GM12874 (cell line): ENCODE data around the gene P2RX2.

Experiments used
- TF ChIP-seq, protein P1 (sequence below): IDR thresholded peaks from 2 replicates; pipeline ENCODE4 v1.5.1; 2011; ENCODE audit warnings: low read depth, mild to moderate bottlenecking, control low read depth, low read length, moderate library complexity; ENCODE audit not compliant: insufficient read depth

Gene P2RX2

GRCh38 chr12:132641811-132642650 is 23.5 kb downstream of the P2RX2 start:
- TF ChIP-seq, protein P1, sequence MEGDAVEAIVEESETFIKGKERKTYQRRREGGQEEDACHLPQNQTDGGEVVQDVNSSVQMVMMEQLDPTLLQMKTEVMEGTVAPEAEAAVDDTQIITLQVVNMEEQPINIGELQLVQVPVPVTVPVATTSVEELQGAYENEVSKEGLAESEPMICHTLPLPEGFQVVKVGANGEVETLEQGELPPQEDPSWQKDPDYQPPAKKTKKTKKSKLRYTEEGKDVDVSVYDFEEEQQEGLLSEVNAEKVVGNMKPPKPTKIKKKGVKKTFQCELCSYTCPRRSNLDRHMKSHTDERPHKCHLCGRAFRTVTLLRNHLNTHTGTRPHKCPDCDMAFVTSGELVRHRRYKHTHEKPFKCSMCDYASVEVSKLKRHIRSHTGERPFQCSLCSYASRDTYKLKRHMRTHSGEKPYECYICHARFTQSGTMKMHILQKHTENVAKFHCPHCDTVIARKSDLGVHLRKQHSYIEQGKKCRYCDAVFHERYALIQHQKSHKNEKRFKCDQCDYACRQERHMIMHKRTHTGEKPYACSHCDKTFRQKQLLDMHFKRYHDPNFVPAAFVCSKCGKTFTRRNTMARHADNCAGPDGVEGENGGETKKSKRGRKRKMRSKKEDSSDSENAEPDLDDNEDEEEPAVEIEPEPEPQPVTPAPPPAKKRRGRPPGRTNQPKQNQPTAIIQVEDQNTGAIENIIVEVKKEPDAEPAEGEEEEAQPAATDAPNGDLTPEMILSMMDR, result no peak

DNA sequence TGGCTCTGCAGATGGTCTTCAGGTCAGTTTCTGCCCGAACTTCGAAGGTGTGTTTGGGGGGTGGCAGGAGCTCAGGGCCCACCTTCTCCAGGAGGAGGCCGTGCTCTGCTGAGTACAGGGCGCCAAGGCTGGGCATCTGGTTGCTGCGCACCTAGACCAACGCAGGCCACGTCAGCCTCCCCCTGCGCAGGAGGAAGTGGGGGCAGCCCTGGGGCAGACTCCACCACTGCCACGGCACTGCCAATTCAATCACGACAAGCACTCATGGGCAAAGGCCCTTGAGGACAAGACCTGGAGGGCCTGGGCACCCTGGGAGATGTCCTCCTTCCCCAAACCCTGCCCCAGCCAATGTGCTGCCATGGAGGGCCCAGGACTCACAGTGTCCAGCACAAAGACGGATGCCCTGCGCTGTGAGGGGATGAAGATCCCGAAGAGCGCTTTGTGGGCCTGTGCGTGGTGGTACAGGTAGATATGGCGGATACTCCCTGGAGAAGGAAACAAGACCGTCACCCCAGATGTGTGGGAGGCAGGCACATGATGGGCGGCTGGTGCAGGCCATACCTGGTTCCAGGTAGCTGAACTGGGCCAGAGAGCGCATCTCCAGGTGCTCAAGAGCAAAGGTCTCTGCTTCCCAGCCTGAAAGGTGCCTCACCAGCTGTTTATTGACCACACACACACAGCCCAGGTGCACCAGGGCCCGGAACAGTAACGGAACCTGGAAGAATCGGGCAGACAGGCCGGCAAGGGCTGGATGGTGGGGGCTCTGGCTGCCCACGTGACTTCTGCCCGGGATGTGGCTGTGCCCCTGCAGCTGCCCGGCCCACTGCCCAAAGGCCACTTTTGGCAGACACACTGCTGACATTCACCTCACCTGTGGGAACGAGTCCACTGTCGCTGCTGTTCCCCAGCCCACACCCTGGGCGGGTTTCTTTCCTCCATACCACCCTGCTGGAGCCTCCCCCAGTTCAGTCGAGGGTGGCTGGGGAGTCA is 24.6 kb downstream of the P2RX2 start:
- TF ChIP-seq, protein P1, result no peak

DNA sequence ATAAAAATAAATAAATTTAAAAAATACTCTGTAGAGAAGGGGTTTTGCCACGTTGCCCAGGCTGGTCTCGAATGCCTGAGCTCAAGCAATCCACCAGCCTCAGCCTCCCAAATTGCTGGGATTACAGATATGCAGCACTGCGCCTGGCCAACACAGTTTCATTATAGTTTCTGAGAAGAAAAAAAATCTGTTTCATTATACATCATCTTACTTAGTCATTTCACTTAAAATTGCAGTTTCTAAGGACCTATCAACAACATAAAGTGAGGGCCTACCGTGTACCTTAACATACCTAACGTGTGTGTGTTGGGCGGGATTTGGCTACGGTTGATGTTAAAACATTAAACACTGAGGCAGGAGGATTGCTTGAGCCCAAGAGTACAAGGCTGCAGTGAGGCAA is 28.3 kb downstream of the P2RX2 start:
- TF ChIP-seq, protein P1, result no peak

DNA sequence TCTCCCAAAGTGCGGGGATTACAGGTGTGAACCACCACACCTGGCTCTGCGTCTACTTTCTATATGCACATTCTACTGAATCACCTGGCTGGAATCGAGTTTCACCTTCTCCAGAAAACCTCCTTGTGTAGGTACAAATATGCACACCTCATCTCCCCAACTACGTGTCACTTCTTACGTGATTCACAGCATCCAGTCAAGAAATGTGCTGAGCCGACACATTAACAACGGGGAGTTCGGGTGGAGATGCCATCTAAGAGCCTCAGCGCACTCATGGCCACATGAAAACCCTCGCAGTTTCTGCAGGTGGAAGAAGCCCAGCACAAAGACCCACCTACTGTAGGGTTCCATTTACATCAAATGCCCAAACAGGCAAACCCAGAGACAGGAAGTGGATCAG is 29.3 kb downstream of the P2RX2 start:
- TF ChIP-seq, protein P1, result no peak

DNA sequence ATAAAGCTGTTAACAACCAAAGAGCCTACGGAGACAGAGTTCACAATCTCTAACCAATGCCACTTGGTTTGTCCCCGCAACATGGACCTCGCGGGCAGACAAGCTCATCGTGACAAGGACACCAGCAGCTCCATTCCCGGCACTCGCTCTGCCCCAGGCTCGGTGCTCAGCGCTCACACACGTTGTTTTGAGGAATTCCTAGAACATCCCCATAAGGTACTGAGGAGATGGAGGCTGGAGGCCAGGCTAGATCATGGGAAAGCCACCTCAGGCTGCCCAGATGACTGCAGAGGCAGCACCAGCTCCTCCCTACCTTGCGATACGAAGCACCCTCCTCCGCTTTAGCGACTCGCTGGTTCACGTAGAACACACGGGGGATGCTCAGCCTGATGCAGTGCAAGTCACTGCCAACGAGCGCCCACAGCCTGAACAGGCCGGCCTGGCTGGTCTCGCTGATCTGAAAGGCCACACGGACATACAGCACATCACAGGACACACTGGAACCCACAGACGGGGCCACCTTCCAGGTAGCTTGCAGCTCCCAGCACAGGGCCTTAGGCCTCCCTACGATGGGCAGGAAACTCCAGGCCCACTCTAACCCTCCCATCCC is 30.1 kb downstream of the P2RX2 start:
- TF ChIP-seq, protein P1, result no peak

GRCh38 chr12:132649226-132649945 is 30.8 kb downstream of the P2RX2 start:
- TF ChIP-seq, protein P1, result no peak
